Measurements from ENCODE around the gene IL7R. TPM values are rescaled to one million over a fixed set of nuclear protein-coding genes. Genes with fewer than 3 reads are reported as not detected.
A peak's percentile ranks its signal among the peaks of the same experiment; 100 is the strongest.
"Not testable (repeated sequence)": the region's sequence is repeated elsewhere in the genome, so short reads cannot be mapped to it uniquely, and the experiment has no call there.

Gene IL7R
- total RNA-seq, 2 experiments from 2014 or later = 236 to 246 TPM

DNA sequence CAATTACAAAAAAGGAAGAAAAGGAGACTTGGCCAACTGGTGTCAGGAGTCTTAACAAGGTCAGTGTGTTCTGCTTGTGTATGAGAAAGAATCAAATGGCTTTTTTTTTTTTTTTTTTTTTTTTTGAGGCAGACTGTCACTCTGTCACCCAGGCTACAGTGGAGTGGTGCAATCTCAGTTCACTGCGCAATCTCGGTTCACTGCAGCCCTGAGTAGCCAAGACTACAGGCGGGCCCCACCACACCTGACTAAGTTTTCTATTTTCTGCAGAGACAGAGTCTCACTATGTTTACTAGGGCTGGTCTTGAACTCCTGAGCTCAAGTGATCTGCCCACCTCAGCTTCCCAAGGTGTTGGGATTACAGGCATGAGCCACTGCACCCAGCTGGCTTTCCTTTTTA is 3.1 kb upstream of the IL7R start:
- peak overlapping the region; percentile 99 for H3K27ac Mint-ChIP-seq
- CTCF ChIA-PET = interaction anchor here (0.6 to 5.3 kb wide), 11 partner anchors 29 to 362 kb away, joined by 3 to 24 read pairs (median 6); no protein-coding TSS in a partner anchor
- intact Hi-C loops (cut with DNase I, micrococcal nuclease) = loop anchor here (2.0 to 5.0 kb wide), 4 partner anchors 117 to 795 kb away; no protein-coding TSS in a partner anchor
- no peaks in the 10 kb centered on the region for H3K9me3 Mint-ChIP-seq (ENCODE audit: low read depth)
- no peaks in the 10 kb centered on the region for H3K27me3 Mint-ChIP-seq
- POLR2A ChIA-PET = interaction anchor here (0.6 to 7.5 kb wide), 18 partner anchors 10 to 134 kb away, joined by 3 to 64 read pairs (median 6); no protein-coding TSS in a partner anchor
- ATAC-seq (peak; percentile 31), DNase-seq (peak; percentile 81)
- H3K4me3 Mint-ChIP-seq = peak overlapping the region; percentile 89
- peaks cover 62% of the 10 kb centered on the region for H3K36me3 Mint-ChIP-seq (ENCODE audit: low read depth)
- H3K4me1 Mint-ChIP-seq = peaks cover 68% of the 10 kb centered on the region

DNA sequence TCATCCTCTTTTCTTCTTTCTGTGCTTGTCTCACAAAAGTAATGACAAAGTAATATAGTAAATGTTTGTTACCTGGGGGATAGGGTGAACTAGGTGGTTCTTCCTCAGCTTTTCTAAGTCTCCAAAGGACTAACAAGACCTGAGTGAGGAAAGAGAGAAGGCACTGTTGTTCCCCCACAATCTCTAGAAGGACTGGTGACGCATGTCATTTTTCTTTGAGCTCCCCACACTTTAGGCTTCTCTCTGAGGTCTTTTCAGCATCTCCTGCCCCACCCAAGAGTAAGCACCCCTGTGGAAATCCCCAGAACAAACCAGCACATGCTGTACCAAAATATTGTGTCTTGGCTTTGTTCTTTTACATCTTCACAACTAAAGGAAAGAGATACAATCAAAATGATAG is 2.4 kb upstream of the IL7R start:
- peaks cover 65% of the 10 kb centered on the region for H3K36me3 Mint-ChIP-seq (ENCODE audit: low read depth)

DNA sequence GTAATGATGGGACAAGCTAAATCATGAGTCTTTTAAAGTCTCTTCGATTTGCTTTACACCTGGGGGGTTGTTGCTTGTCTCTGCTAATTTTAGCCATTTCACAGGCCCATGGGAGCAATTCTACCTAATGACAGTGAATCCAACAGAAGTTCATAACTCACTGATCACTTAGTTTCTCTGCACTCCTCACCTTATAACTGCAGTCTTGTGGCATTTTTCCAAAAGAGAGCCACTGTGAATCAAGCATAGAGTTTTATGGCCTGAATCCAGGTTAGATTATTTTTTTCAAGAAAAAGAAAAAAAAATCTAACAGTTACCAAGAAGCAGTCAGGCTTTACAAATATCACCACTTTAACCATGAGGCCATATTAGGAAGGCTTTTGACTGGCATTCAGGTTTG is 1.5 kb upstream of the IL7R start:
- peaks cover 70% of the 10 kb centered on the region for H3K4me1 Mint-ChIP-seq
- CTCF ChIA-PET = interaction anchor here (0.6 to 5.3 kb wide), 12 partner anchors 22 to 204 kb away, joined by 3 to 24 read pairs (median 3); no protein-coding TSS in a partner anchor

More for the DNA sequence above, 2.4 kb upstream of the IL7R start:
- Mint-ChIP-seq H3K4me1 (peaks cover 70% of the 10 kb centered on the region), H3K27ac (peak overlapping the region; percentile 99), H3K9me3 (ENCODE audit: low read depth) (no peaks in the 10 kb centered on the region), H3K4me3 (peak overlapping the region; percentile 89), H3K27me3 (no peaks in the 10 kb centered on the region)
- ATAC-seq = peak; percentile 34
- intact Hi-C loops (cut with DNase I, micrococcal nuclease) = loop anchor here in 1 of 2 experiments (5.0 kb wide), 1 partner anchor 202 kb away; no protein-coding TSS in a partner anchor
- ChIA-PET CTCF (interaction anchor here (0.6 to 5.3 kb wide), 14 partner anchors 26 to 363 kb away, joined by 3 to 24 read pairs (median 4); no protein-coding TSS in a partner anchor), POLR2A (interaction anchor here (0.6 to 7.5 kb wide), 21 partner anchors 9 to 135 kb away, joined by 3 to 64 read pairs (median 5); no protein-coding TSS in a partner anchor)
- peak; percentile 74 for DNase-seq

DNA sequence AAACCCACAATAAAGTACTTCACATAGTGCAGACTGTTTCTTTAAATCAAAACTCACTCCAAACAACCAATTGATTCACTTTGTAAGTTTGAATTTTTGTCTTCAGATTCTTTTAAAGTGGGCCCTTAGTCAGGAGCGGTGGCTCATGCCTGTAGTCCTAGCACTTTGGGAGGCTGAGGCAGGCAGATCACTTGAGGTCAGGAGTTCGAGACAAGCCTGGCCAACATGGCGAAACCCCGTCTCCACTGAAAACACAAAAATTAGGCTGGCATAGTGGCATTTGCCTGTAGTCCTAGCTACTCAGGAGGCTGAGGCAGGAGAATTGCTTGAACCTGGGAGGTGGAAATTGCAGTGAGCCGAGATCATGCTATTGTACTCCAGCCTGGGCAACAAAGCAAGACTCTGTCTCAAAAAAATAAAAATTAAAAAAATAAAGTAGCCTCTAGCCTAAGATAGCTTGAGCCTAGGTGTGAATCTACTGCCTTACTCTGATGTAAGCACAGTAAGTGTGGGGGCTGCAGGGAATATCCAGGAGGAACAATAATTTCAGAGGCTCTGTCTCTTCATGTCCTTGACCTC is 416 bp upstream of the IL7R start:
- intact Hi-C loops (cut with DNase I, micrococcal nuclease) = loop anchor here (1.0 to 5.0 kb wide), 2 partner anchors 239 to 1021 kb away; partner anchors contain the start of genes NIPBL (in 1 of the 2) and SPEF2 (in 1 of the 2)
- CTCF ChIA-PET = interaction anchor here (0.8 to 8.6 kb wide), 11 partner anchors 18 to 78 kb away, joined by 3 to 58 read pairs (median 6); no protein-coding TSS in a partner anchor
- not testable (repeated sequence) for DNase-seq; ATAC-seq; H3K27me3 Mint-ChIP-seq; H3K9me3 Mint-ChIP-seq (ENCODE audit: low read depth)
- POLR2A ChIA-PET = interaction anchor here (0.6 to 7.5 kb wide), 12 partner anchors 18 to 185 kb away, joined by 3 to 64 read pairs (median 4); no protein-coding TSS in a partner anchor
- H3K36me3 Mint-ChIP-seq (ENCODE audit: low read depth) = peaks cover 83% of the 10 kb centered on the region
- peak overlapping the region; percentile 99 for H3K27ac Mint-ChIP-seq
- peaks cover 69% of the 10 kb centered on the region for H3K4me1 Mint-ChIP-seq
- peak overlapping the region; percentile 89 for H3K4me3 Mint-ChIP-seq

More for the DNA sequence above, 1.5 kb upstream of the IL7R start:
- no peaks in the 10 kb centered on the region for H3K27me3 Mint-ChIP-seq
- H3K36me3 Mint-ChIP-seq (ENCODE audit: low read depth) = peaks cover 75% of the 10 kb centered on the region
- DNase-seq (no peak), ATAC-seq (no peak)
- intact Hi-C loops (cut with DNase I, micrococcal nuclease) = loop anchor here in 1 of 2 experiments (5.0 kb wide), 1 partner anchor 1022 kb away; the partner anchor contains the start of gene NIPBL
- peak overlapping the region; percentile 89 for H3K4me3 Mint-ChIP-seq
- no peaks in the 10 kb centered on the region for H3K9me3 Mint-ChIP-seq (ENCODE audit: low read depth)
- POLR2A ChIA-PET = interaction anchor here (0.6 to 7.5 kb wide), 8 partner anchors 14 to 71 kb away, joined by 3 to 64 read pairs (median 8); no protein-coding TSS in a partner anchor
- H3K27ac Mint-ChIP-seq = peak overlapping the region; percentile 99

DNA sequence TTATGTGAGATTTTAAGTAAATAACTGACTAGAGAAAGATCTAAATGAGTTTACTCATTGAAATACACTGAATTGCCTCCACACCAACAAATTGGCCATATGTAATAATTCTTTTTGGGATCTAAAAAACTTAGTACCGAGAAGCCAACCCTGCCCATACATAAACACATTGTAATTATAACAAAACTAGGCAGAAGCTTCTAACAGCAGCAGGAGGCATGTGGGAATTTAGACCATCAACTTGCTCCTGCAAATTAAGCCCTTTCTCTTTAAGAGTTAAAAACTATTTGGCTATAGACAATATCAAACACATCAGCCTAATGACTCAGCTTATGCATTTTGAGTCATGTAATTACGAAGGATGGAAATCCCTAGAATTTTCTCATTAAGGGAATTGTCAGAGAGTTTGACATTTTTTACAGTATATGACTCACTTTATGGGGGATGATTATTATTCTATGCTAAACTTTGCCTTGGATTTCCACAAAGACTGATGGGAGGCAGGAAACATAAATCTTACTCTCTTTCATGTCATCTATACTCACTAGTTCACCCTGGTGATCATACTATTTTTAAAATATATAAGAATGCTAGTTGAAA is 1.0 kb downstream of the IL7R start:
- no peaks in the 10 kb centered on the region for H3K9me3 Mint-ChIP-seq (ENCODE audit: low read depth)
- ChIA-PET CTCF (interaction anchor here (0.9 to 8.6 kb wide), 12 partner anchors 12 to 79 kb away, joined by 3 to 58 read pairs (median 6); no protein-coding TSS in a partner anchor), POLR2A (interaction anchor here (0.7 to 7.5 kb wide), 8 partner anchors 19 to 72 kb away, joined by 3 to 64 read pairs (median 6); no protein-coding TSS in a partner anchor)
- no peak for ATAC-seq
- no peaks in the 10 kb centered on the region for H3K27me3 Mint-ChIP-seq
- peaks cover 96% of the 10 kb centered on the region for H3K36me3 Mint-ChIP-seq (ENCODE audit: low read depth)
- peaks cover 71% of the 10 kb centered on the region for H3K4me1 Mint-ChIP-seq
- no peak for DNase-seq
- intact Hi-C loops (cut with DNase I, micrococcal nuclease) = loop anchor here (1.0 to 5.0 kb wide), 12 partner anchors 21 to 1020 kb away; partner anchors contain the start of gene NIPBL (in 1 of the 2)
- peak overlapping the region; percentile 89 for H3K4me3 Mint-ChIP-seq
- H3K27ac Mint-ChIP-seq = peak overlapping the region; percentile 99

DNA sequence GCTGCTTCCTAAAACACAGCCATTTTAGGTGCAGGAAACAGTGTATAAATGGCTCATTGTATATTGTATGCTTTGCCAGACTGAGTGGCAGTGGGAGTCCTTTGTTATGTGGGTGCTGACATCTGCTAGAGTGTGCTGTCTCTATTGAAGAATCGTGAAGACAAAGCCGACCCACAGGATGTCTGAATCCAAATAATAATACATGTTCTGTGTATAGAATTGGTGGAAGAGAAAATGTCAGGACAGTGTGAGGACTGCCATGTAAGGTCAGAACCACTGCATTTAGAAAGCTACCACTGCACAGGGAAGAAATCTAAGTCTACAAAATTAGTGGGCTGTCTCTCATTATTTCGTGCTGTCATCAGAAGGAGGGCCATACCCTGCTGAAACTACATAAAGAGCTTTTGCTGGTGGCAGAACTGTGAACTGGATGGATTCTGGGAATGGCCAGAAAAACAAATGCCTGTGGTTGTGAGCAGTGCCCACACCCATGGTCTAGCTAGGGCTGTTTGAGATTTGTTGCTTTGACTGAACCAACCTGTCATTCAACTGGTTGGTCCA is 2.5 kb downstream of the IL7R start:
- ChIA-PET CTCF (interaction anchor here (0.6 to 8.6 kb wide), 19 partner anchors 8 to 1022 kb away, joined by 3 to 58 read pairs (median 4); no protein-coding TSS in a partner anchor), POLR2A (interaction anchor here (0.6 to 7.5 kb wide), 16 partner anchors 21 to 238 kb away, joined by 3 to 64 read pairs (median 4); no protein-coding TSS in a partner anchor)
- H3K36me3 Mint-ChIP-seq (ENCODE audit: low read depth) = peaks cover 95% of the 10 kb centered on the region
- peaks cover 80% of the 10 kb centered on the region for H3K4me1 Mint-ChIP-seq
- ATAC-seq (peak; percentile 4), DNase-seq (no peak)
- H3K27ac Mint-ChIP-seq = peak overlapping the region; percentile 95
- H3K9me3 Mint-ChIP-seq (ENCODE audit: low read depth) = no peaks in the 10 kb centered on the region
- intact Hi-C loops (cut with DNase I, micrococcal nuclease) = loop anchor here (2.0 to 5.0 kb wide), 2 partner anchors 26 to 1018 kb away; partner anchors contain the start of gene NIPBL (in 1 of the 2)
- H3K27me3 Mint-ChIP-seq = no peaks in the 10 kb centered on the region
- peak overlapping the region; percentile 89 for H3K4me3 Mint-ChIP-seq

DNA sequence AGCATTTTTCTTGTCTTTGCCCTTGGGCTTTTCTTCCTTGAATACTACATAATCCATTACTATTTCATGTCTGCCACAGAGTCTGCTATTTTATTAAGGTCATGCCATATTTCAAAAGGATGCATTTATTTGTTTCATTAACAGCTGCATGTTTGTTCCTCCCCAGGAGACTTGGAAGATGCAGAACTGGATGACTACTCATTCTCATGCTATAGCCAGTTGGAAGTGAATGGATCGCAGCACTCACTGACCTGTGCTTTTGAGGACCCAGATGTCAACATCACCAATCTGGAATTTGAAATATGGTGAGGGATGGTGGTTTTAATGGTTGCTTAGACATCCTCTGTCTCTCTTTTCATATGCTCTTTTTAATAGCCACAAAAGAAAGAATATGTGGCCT is 4.0 kb downstream of the IL7R start:
- ChIA-PET CTCF (interaction anchor here (0.6 to 8.6 kb wide), 5 partner anchors 13 to 82 kb away, joined by 3 to 58 read pairs (median 13); no protein-coding TSS in a partner anchor), POLR2A (interaction anchor here (0.6 to 1.8 kb wide), 2 partner anchors 44 to 116 kb away, joined by 4 to 5 read pairs; no protein-coding TSS in a partner anchor)
- peak overlapping the region; percentile 89 for H3K4me3 Mint-ChIP-seq
- no peak for ATAC-seq
- peaks cover 5% of the 10 kb centered on the region for H3K9me3 Mint-ChIP-seq (ENCODE audit: low read depth)
- H3K4me1 Mint-ChIP-seq = peaks cover 80% of the 10 kb centered on the region
- no peaks in the 10 kb centered on the region for H3K27me3 Mint-ChIP-seq
- DNase-seq = no peak
- peaks cover 94% of the 10 kb centered on the region for H3K36me3 Mint-ChIP-seq (ENCODE audit: low read depth)
- intact Hi-C loops (cut with DNase I, micrococcal nuclease) = loop anchor here in 1 of 2 experiments (5.0 kb wide), 1 partner anchor 243 kb away; the partner anchor contains the start of gene SPEF2
- H3K27ac Mint-ChIP-seq = peak overlapping the region; percentile 95

DNA sequence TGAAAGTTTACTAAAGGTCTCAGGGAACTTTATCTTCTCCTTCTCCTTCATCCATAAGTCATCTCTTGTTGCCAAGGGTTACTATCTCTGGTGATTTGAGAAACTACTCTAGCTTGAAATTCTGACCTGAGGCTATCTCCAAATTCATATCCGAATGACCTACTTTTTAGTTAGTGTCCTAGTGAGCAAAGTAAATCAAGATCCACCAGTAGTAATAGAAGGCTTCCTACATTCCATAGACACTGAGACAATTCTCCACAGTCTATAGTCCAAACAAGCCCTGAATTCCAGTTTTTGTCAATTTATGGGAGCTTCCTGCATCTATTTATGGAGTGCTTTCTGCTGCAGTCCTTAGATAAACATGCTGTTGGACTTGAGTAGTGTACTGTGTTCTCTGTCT is 5.0 kb downstream of the IL7R start:
- Mint-ChIP-seq H3K4me3 (peak overlapping the region; percentile 89), H3K4me1 (peaks cover 79% of the 10 kb centered on the region), H3K27me3 (no peaks in the 10 kb centered on the region), H3K9me3 (ENCODE audit: low read depth) (peaks cover 5% of the 10 kb centered on the region), H3K36me3 (ENCODE audit: low read depth) (peaks cover 93% of the 10 kb centered on the region), H3K27ac (peak overlapping the region; percentile 95)
- ChIA-PET POLR2A (no interaction called here), CTCF (interaction anchor here (0.7 to 8.6 kb wide), 7 partner anchors 10 to 83 kb away, joined by 3 to 58 read pairs (median 13); no protein-coding TSS in a partner anchor)
- DNase-seq (no peak), ATAC-seq (no peak)
- intact Hi-C loops (cut with DNase I, micrococcal nuclease) = loop anchor here in 1 of 2 experiments (5.0 kb wide), 1 partner anchor 244 kb away; the partner anchor contains the start of gene SPEF2

DNA sequence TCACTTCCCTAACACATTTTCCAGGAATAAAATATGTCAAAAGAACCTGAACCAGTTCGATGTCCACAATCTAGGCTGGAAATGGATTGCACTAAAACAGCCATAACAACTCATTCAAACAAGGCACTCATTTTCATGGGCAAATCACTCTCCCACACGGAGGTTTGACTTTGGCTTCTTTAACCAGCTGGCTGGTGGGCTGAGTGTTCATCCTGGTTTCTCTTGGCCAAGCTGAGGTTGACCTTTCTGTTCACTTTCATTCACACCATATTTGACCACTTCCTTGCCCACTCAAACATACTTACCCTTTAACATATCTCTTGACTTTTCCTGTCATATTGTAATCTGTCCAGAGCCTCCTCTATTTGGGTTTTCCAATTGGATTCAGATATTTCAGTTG is 5.4 kb downstream of the IL7R start:
- intact Hi-C loops (cut with DNase I, micrococcal nuclease) = loop anchor here in 1 of 2 experiments (5.0 kb wide), 1 partner anchor 245 kb away; the partner anchor contains the start of gene SPEF2
- ATAC-seq = no peak
- CTCF ChIA-PET = interaction anchor here (0.7 to 8.6 kb wide), 9 partner anchors 10 to 211 kb away, joined by 3 to 58 read pairs (median 11); no protein-coding TSS in a partner anchor

DNA sequence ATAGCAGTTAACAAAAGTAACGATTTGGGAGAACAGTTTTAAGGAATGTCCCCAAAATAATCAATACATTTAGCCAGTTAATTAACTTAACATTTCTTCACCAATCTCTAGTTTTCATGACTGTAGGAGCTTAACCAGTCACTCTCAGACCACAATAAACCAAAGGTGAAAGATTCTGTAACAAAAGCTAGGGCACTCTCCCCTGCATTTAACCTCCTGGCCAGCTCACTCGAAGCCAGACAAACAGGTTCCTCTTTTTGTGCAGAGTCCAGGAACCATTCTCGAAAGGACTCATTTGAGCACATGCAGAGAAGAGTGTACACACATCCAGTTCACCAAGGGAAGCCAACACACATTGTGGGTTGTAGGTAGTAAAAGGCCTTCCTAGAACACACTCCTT is 6.5 kb downstream of the IL7R start:
- H3K4me3 Mint-ChIP-seq = peak overlapping the region; percentile 89
- H3K27ac Mint-ChIP-seq = peak overlapping the region; percentile 95
- peaks cover 5% of the 10 kb centered on the region for H3K9me3 Mint-ChIP-seq (ENCODE audit: low read depth)
- H3K4me1 Mint-ChIP-seq = peaks cover 82% of the 10 kb centered on the region
- DNase-seq (peak; percentile 56), ATAC-seq (peak; percentile 71)
- intact Hi-C loops (cut with DNase I, micrococcal nuclease) = loop anchor here in 1 of 2 experiments (5.0 kb wide), 1 partner anchor 246 kb away; the partner anchor contains the start of gene SPEF2
- peaks cover 92% of the 10 kb centered on the region for H3K36me3 Mint-ChIP-seq (ENCODE audit: low read depth)
- H3K27me3 Mint-ChIP-seq = no peaks in the 10 kb centered on the region
- ChIA-PET POLR2A (interaction anchor here (0.5 to 2.4 kb wide), 5 partner anchors 9 to 203 kb away, joined by 3 to 10 read pairs (median 4); no protein-coding TSS in a partner anchor), CTCF (interaction anchor here (0.6 to 8.6 kb wide), 14 partner anchors 10 to 246 kb away, joined by 3 to 58 read pairs (median 4); partner anchors contain the start of gene SPEF2)

More for the DNA sequence above, 5.4 kb downstream of the IL7R start:
- no peak for DNase-seq
- POLR2A ChIA-PET = interaction anchor here (2.4 kb wide), 1 partner anchor 8 kb away, joined by 10 read pairs; no protein-coding TSS in a partner anchor
- Mint-ChIP-seq H3K4me1 (peaks cover 78% of the 10 kb centered on the region), H3K36me3 (ENCODE audit: low read depth) (peaks cover 92% of the 10 kb centered on the region), H3K27ac (peak overlapping the region; percentile 95), H3K27me3 (no peaks in the 10 kb centered on the region), H3K9me3 (ENCODE audit: low read depth) (peaks cover 5% of the 10 kb centered on the region), H3K4me3 (peak overlapping the region; percentile 89)

All from activated CD4-positive, alpha-beta T cell treated with anti-CD3 and anti-CD28 coated beads for 36 hours (primary cell).